Osteocyte (in vitro differentiated cells): ENCODE results near the gene POLE3. TPM values are rescaled to one million over a fixed set of nuclear protein-coding genes. Genes with fewer than 3 reads are reported as not detected.
"Not testable (repeated sequence)": the region's sequence is repeated elsewhere in the genome, so short reads cannot be mapped to it uniquely, and the experiment has no call there.

Source experiments
- DNase-seq: peaks from one replicate; pipeline ENCODE4 v3.0.0; 2021; ENCODE audit warnings: mixed read lengths; ENCODE audit not compliant: unreplicated experiment; ENCODE audit errors: extremely low spot score
- H3K27ac Mint-ChIP-seq: one replicate; pipeline ENCODE4 v1.8.0; 2021; ENCODE audit warnings: mild to moderate bottlenecking, mixed read lengths; ENCODE audit not compliant: unreplicated experiment
- H3K27me3 Mint-ChIP-seq: one replicate; pipeline ENCODE4 v1.8.0; 2021; ENCODE audit warnings: mixed read lengths; ENCODE audit not compliant: unreplicated experiment
- H3K36me3 Mint-ChIP-seq: one replicate; pipeline ENCODE4 v1.8.0; 2021; ENCODE audit warnings: mixed read lengths; ENCODE audit not compliant: unreplicated experiment
- H3K4me1 Mint-ChIP-seq: one replicate; pipeline ENCODE4 v1.8.0; 2021; ENCODE audit warnings: mixed read lengths; ENCODE audit not compliant: unreplicated experiment
- H3K4me3 Mint-ChIP-seq: one replicate; pipeline ENCODE4 v1.8.0; 2021; ENCODE audit warnings: mild to moderate bottlenecking, moderate library complexity, mixed read lengths; ENCODE audit not compliant: unreplicated experiment
- H3K9me3 Mint-ChIP-seq: one replicate; pipeline ENCODE4 v1.8.0; 2021; ENCODE audit warnings: mixed read lengths; ENCODE audit not compliant: unreplicated experiment
- CTCF ChIP-seq: fragments of 200-600 bp; sonication (generic); IDR thresholded peaks from 2 replicates; pipeline ENCODE4 v1.5.0; 2021; ENCODE audit warnings: antibody characterized with exemption, mild to moderate bottlenecking, moderate library complexity
- total RNA-seq: library from RNA; stranded (reverse); gene quantifications from 2 replicates; pipeline ENCODE4 v1.2.1, GENCODE V29; 2021

Gene POLE3
- total RNA-seq, 1 donor from 2014 or later: 35.5 TPM

DNA sequence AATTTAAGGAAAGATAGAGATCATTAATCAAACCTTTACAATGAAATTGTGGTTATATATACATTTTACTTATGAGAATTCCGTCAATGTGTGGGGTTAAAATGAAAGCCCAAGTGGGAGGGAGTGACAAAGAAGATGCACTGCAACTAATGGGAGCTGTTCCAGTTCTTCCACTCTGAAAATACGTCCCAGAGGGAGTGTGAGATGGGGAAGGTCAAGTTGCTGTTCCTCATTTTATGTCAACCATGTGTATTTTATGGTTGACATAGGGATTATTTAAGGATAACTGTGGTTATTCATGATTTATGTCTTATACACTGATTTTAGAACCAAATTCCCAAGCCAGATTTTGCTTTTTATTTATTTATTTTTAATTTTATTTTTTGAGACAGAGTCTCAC is 38.9 kb upstream of the POLE3 start:
- no peak for TF ChIP-seq CTCF
- no peaks in the 10 kb centered on the region for H3K9me3 Mint-ChIP-seq
- DNase-seq: no peak

DNA sequence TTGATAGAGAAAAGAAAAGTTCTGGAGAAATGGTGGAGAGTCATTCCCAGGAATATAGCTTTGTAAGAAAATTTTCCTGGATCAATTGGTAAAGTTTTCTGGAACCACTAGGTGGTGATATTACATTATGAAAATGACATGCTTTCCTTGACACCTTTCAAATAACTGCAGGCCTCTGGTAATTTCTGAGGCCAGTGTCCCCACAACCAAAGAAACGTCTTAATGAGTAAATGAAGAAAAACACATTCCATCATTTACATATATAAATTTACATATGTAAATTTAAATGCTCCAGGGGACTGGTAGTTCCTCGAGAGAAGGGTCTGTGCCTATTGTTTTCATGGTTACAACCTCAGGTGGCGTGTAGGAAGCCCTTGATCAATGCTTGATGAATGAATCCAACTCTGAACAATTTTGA is 35.9 kb upstream of the POLE3 start:
- Mint-ChIP-seq H3K27me3 (no peaks in the 10 kb centered on the region), H3K4me1 (no peaks in the 10 kb centered on the region), H3K36me3 (no peaks in the 10 kb centered on the region), H3K27ac (no peak overlapping the region), H3K9me3 (no peaks in the 10 kb centered on the region), H3K4me3 (no peak overlapping the region)
- TF ChIP-seq CTCF: peak; percentile 78
- no peak for DNase-seq

More for the DNA sequence above, 38.9 kb upstream of the POLE3 start:
- H3K27me3 Mint-ChIP-seq: no peaks in the 10 kb centered on the region
- no peaks in the 10 kb centered on the region for H3K36me3 Mint-ChIP-seq
- H3K4me1 Mint-ChIP-seq: peaks cover 5% of the 10 kb centered on the region
- H3K4me3 Mint-ChIP-seq: no peak overlapping the region
- H3K27ac Mint-ChIP-seq: no peak overlapping the region

DNA sequence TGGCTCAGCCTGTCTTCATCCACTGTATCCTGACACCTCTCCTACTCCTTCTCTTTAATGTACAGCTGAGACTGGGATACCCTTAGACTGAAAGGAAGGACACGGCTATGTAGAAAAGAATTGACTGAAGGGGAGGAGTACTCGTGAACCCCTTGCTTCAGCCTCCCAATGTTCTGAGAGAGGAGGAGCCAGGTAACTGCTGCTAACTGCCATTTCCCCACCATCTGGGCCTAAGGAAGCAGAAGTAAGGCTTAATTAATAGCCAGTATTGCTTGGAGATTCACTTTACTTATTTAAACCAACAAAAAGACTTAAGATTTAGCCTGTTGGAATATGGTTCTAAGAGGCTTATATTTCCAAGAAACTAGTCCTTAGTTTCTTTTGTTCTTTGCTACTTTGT is 34.3 kb upstream of the POLE3 start:
- Mint-ChIP-seq H3K36me3 (no peaks in the 10 kb centered on the region), H3K9me3 (no peaks in the 10 kb centered on the region), H3K4me1 (no peaks in the 10 kb centered on the region), H3K27ac (no peak overlapping the region), H3K4me3 (no peak overlapping the region), H3K27me3 (no peaks in the 10 kb centered on the region)
- TF ChIP-seq CTCF: no peak
- no peak for DNase-seq

DNA sequence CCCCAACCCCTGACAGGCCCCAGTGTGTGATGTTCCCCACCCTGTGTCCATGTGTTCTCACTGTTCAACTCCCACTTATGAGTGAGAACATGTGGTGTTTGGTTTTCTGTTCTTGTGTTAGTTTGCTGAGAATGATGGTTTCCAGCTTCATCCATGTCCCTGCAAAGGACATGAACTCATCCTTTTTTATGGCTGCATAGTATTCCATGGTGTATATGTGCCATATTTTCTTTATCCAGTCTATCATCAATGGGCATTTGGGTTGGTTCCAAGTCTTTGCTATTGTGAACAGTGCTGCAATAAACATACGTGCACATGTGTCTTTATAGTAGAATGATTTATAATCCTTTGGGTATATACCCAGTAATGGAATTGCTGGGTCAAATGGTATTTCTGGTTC is 27.2 kb upstream of the POLE3 start:
- not testable (repeated sequence) for DNase-seq, H3K9me3 Mint-ChIP-seq, H3K4me3 Mint-ChIP-seq, H3K36me3 Mint-ChIP-seq
- peaks cover 16% of the 10 kb centered on the region for H3K4me1 Mint-ChIP-seq
- H3K27me3 Mint-ChIP-seq: peaks cover 16% of the 10 kb centered on the region
- H3K27ac Mint-ChIP-seq: peak overlapping the region; percentile 59

GRCh38 chr9:113436728-113437515 is 26.4 kb upstream of the POLE3 start:
- H3K4me3 Mint-ChIP-seq: no peak overlapping the region
- H3K9me3 Mint-ChIP-seq: no peaks in the 10 kb centered on the region
- peak; percentile 20 for TF ChIP-seq CTCF
- peaks cover 16% of the 10 kb centered on the region for H3K4me1 Mint-ChIP-seq
- H3K27ac Mint-ChIP-seq: peak overlapping the region; percentile 59
- H3K36me3 Mint-ChIP-seq: peaks cover 2% of the 10 kb centered on the region
- peaks cover 18% of the 10 kb centered on the region for H3K27me3 Mint-ChIP-seq
- DNase-seq: no peak
